Mesothelial cell of epicardium (in vitro differentiated cells): Measurements from ENCODE around the gene CAND1. TPM values are rescaled to one million over a fixed set of nuclear protein-coding genes. Genes with fewer than 3 reads are reported as not detected.

Source experiments
- DNase-seq, 2 experiments: peaks; one replicate each; pipeline ENCODE4 v3.0.0; 2021; ENCODE audit warnings: low spot score in 2 of 2; ENCODE audit not compliant: unreplicated experiment in 2 of 2
- H3K27ac Mint-ChIP-seq: 2 replicates; pipeline ENCODE4 v1.8.0; 2021; ENCODE audit warnings: mixed read lengths
- H3K27me3 Mint-ChIP-seq: 2 replicates; pipeline ENCODE4 v1.8.0; 2021; ENCODE audit warnings: low read depth, mixed read lengths
- H3K36me3 Mint-ChIP-seq: 2 replicates; pipeline ENCODE4 v1.8.0; 2021; ENCODE audit warnings: mixed read lengths
- H3K4me1 Mint-ChIP-seq: 2 replicates; pipeline ENCODE4 v1.8.0; 2021; ENCODE audit warnings: mixed read lengths
- H3K4me3 Mint-ChIP-seq: 2 replicates; pipeline ENCODE4 v1.8.0; 2021; ENCODE audit warnings: mild to moderate bottlenecking, moderate library complexity, mixed read lengths
- H3K9me3 Mint-ChIP-seq: 2 replicates; pipeline ENCODE4 v1.8.0; 2021; ENCODE audit warnings: mixed read lengths
- total RNA-seq: library from RNA; stranded (reverse); gene quantifications from 3 replicates; pipeline ENCODE4 v1.2.1, GENCODE V29; 2021
- TF ChIP-seq, protein P1 (sequence below): fragments of 200-600 bp; sonication (generic); IDR thresholded peaks from one replicate; pipeline ENCODE4 v1.5.0; 2021; ENCODE audit warnings: antibody characterized with exemption; ENCODE audit not compliant: unreplicated experiment

Gene CAND1
- total RNA-seq, 1 donor from 2014 or later: 270 TPM

DNA sequence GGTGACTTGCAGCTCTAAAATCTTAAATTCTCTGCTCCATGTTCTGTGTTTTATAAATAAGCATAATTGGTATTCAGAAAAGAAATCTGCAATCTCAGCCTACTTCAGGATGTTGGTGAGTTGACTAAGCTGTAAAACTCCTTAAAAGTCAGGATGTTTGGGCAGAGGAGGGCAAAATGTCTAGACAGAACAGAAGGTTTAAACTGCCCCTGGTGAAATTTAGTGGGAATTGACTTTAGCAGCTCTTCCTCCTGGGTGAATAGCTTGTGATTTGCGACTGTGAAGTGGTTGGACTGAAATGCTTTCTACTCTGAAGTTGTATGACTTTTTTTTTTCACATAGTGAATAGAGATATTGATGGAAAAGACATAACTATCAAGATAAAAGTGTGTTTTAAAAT is 85.8 kb downstream of the CAND1 start:
- TF ChIP-seq, protein P1, sequence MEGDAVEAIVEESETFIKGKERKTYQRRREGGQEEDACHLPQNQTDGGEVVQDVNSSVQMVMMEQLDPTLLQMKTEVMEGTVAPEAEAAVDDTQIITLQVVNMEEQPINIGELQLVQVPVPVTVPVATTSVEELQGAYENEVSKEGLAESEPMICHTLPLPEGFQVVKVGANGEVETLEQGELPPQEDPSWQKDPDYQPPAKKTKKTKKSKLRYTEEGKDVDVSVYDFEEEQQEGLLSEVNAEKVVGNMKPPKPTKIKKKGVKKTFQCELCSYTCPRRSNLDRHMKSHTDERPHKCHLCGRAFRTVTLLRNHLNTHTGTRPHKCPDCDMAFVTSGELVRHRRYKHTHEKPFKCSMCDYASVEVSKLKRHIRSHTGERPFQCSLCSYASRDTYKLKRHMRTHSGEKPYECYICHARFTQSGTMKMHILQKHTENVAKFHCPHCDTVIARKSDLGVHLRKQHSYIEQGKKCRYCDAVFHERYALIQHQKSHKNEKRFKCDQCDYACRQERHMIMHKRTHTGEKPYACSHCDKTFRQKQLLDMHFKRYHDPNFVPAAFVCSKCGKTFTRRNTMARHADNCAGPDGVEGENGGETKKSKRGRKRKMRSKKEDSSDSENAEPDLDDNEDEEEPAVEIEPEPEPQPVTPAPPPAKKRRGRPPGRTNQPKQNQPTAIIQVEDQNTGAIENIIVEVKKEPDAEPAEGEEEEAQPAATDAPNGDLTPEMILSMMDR: no peak
- no peaks in the 10 kb centered on the region for H3K36me3 Mint-ChIP-seq
- peaks cover 44% of the 10 kb centered on the region for H3K4me1 Mint-ChIP-seq
- peak overlapping the region; percentile 40 for H3K27ac Mint-ChIP-seq
- no peak overlapping the region for H3K4me3 Mint-ChIP-seq
- no peaks in the 10 kb centered on the region for H3K9me3 Mint-ChIP-seq
- no peaks in the 10 kb centered on the region for H3K27me3 Mint-ChIP-seq
- DNase-seq: no peak

DNA sequence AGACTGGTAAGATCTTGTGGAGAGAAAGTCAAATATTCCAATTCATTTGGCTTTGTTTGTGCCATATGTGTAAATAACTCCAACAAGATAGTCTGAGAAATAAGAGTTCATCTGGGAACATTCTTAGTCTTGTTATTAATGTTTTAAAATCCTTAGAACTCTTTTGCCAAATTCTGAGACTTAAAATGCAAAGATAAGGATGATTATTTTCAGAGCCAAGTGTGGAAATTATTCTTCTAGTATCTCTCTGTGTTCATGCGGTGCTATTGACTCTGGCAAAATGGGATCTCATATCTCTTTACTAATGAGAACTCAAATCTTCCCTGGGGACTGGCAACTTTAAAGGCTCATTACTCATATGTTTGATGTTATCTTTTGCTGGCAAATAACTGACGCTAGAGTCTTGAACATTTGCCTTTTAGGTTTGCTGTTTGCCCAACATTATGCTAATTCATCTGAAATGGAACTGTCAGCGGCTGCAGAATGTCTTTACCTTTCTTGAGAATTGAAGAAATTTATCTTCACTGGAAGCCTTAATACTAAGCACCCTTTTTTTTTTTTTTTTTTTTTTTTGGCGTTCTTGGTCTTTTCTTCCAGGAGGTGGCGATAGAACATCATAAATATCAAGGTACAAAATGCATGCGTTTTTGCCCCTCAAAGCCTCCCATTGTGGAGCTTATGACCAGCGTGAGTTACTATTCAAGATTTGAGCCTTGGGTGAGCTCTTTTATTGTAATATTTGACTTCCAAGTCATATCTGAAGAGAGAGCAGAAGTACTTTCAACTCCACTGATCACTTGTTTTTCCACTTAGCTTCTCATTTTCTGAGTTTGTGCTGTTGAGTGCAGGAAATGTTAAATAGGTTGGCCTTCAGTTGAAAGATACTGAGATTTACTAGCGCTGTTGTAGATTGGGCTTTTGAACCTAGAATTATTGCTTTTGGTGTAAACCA is 86.5 kb downstream of the CAND1 start:
- peaks cover 3% of the 10 kb centered on the region for H3K36me3 Mint-ChIP-seq
- peaks cover 44% of the 10 kb centered on the region for H3K4me1 Mint-ChIP-seq
- peak overlapping the region; percentile 40 for H3K27ac Mint-ChIP-seq
- H3K27me3 Mint-ChIP-seq: no peaks in the 10 kb centered on the region
- TF ChIP-seq, protein P1: peak; percentile 78
- peak overlapping the region; percentile 0 for H3K4me3 Mint-ChIP-seq
- DNase-seq: no peak
- H3K9me3 Mint-ChIP-seq: peaks cover 6% of the 10 kb centered on the region

DNA sequence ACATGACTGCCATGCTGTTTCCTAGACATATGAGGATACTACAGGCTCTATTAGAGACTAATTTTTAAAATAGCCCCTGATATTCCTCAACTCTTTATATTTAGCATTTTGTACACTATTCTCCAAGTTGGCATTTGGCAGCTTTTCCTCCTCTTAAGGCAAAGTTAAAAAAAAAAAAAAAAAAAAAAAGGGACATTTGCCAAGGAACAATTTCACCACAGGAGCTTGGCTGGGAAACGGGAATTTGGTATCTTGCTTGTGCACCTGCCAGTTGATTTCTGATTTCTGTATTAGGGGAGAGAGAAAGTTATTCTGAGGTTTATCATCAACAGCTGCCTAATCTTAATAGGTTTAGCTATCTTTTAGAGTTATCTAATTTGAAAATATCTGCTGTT is 87.2 kb downstream of the CAND1 start:
- Mint-ChIP-seq H3K4me3 (no peak overlapping the region), H3K36me3 (peaks cover 3% of the 10 kb centered on the region), H3K27me3 (no peaks in the 10 kb centered on the region), H3K4me1 (peaks cover 44% of the 10 kb centered on the region), H3K27ac (peak overlapping the region; percentile 40), H3K9me3 (peaks cover 10% of the 10 kb centered on the region)
- TF ChIP-seq, protein P1: no peak
- DNase-seq: no peak

DNA sequence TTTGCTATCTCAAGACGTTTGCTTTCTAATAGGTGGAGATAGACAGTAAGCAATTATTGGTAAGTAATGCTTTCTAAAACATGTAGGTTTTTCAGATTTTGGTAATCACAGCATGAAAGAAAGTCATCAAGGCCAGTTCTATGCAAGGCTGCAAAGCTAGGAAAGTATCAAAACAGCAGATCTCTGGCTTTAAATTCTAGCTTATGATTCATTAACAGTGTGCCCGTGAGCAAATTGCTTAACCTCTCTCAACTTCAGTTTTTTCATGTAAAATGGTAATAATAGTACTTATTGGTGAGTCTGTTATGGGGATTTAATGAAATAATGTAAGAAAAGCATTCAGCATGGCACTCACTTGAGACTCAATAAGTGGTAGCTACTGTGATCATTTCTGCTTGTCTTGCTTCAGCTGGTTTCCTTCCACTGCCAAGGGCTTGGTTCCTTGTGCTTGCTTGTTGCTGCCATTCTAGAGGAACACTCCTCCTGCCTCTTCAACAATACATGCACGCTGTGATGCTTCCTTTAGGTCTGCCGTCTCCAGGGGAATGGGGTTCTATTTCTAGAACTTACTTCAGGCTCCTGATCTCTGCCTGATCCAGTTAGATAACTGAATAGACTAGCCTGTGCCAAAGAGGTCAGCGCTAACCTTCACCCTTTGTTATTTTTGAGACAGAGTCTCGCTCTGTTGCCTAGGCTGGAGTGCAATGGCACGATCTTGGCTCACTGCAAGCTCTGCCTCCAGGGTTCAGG is 88.4 kb downstream of the CAND1 start:
- no peak overlapping the region for H3K27ac Mint-ChIP-seq
- no peaks in the 10 kb centered on the region for H3K27me3 Mint-ChIP-seq
- peaks cover 10% of the 10 kb centered on the region for H3K9me3 Mint-ChIP-seq
- H3K4me1 Mint-ChIP-seq: peaks cover 44% of the 10 kb centered on the region
- H3K4me3 Mint-ChIP-seq: no peak overlapping the region
- TF ChIP-seq, protein P1: no peak
- no peak for DNase-seq
- H3K36me3 Mint-ChIP-seq: peaks cover 3% of the 10 kb centered on the region

DNA sequence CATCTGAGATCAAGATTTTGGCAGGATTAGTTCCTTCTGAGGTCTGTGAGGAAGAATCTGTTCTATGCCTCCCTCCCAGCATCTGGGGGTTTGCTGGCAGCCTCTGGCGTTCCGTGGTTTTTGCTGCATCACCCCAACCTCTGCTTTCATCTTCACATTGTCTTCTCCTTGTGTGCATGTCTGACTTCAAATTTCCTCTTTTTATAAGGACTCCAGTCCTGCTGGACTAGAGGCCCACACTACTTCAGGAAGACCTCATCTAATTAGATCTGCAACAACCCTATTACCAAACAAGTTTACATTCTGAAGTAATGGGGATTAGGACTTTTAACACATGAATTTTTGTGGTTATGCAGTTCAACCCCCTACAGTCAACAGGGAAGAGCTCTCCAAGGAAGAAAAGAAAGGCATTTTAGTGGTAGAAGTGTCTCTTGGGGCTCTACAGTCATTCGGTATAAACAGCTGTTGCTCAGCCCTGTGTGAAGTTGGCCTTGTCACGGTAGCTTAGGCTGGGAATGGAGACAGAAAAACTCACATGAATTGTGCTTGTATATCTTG is 89.7 kb downstream of the CAND1 start:
- Mint-ChIP-seq H3K27ac (no peak overlapping the region), H3K4me3 (no peak overlapping the region), H3K4me1 (peaks cover 44% of the 10 kb centered on the region), H3K9me3 (peaks cover 16% of the 10 kb centered on the region), H3K36me3 (peaks cover 3% of the 10 kb centered on the region), H3K27me3 (no peaks in the 10 kb centered on the region)
- DNase-seq: no peak
- TF ChIP-seq, protein P1: no peak
